T-helper 17 cell (primary cell): Measurements from ENCODE around the gene OR2D2. TPM values are rescaled to one million over a fixed set of nuclear protein-coding genes. Genes with fewer than 3 reads are reported as not detected.
"Not testable (repeated sequence)": the region's sequence is repeated elsewhere in the genome, so short reads cannot be mapped to it uniquely, and the experiment has no call there.

Experiments used
- ATAC-seq: fragments of 150-1000 bp; cut with Tn5 transposase; 2 replicates; pipeline ENCODE4 v1.10.0; 2021; ENCODE audit warnings: mild to moderate bottlenecking, moderate library complexity
- DNase-seq, 3 donors: peaks; one replicate each; pipeline versions ENCODE4 v3.0.0 to v3.0.0-alpha.2; 2020 to 2021
- H3K9me3 ChIP-seq: one replicate; pipeline ENCODE4 v1.7.0; 2013; ENCODE audit warnings: low read length, mild to moderate bottlenecking; ENCODE audit not compliant: control insufficient read depth, poor library complexity, severe bottlenecking
- H3K27ac Mint-ChIP-seq: one replicate; pipeline ENCODE4 v1.8.0; 2022; ENCODE audit warnings: mild to moderate bottlenecking, moderate library complexity, mixed read lengths
- H3K27me3 Mint-ChIP-seq: one replicate; pipeline ENCODE4 v1.8.0; 2022; ENCODE audit warnings: mixed read lengths
- H3K36me3 Mint-ChIP-seq: one replicate; pipeline ENCODE4 v1.8.0; 2022; ENCODE audit warnings: low read depth, mixed read lengths
- H3K4me1 Mint-ChIP-seq: one replicate; pipeline ENCODE4 v1.8.0; 2022; ENCODE audit warnings: mild to moderate bottlenecking, mixed read lengths
- H3K4me3 Mint-ChIP-seq: one replicate; pipeline ENCODE4 v1.8.0; 2022; ENCODE audit warnings: mild to moderate bottlenecking, moderate library complexity, mixed read lengths
- total RNA-seq, 4 donors: library from RNA in 2 of 4; stranded (reverse) in 2 of 4; gene quantifications; one replicate each; pipeline ENCODE4 v1.2.3 and lab custom pipeline; 2022 to 2026

The OR2D2 gene
- total RNA-seq, 2 donors from 2014 or later = not detected

DNA sequence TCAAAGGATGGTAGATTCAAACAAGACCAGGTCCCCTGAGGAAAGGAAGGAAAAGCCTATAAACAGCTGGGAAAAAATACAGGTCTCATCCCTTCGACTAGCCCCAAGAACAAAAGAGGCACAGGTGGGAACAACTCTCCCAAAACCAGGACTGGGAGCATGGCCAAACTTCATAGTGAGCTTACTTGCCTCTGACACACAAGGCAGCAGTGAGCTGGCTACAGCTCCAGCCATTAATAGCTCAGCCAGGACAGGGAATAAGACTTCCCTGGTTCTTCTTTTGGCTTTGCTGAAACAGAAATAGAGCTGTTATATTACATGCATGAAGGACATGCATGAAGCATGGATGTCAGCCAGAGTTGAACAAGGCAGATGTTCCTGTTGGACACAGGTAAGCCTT, 29.3 kb downstream of the OR2D2 start, which contains the start of gene OR10A2:
OR10A2 (plus strand) TSS at position 97 of the 400 bp plus-strand sequence. CDS start 6,698 bp downstream, outside the sequence.
- Mint-ChIP-seq H3K27ac (no peak within 1 kb of the TSS), H3K27me3 (peaks cover 5% of the 10 kb centered on the region), H3K4me3 (no peak within 1 kb of the TSS), H3K36me3 (no peaks in the 10 kb centered on the region), H3K4me1 (no peaks in the 10 kb centered on the region)
- no peaks in the 10 kb centered on the region for H3K9me3 ChIP-seq
- no peak for ATAC-seq
- DNase-seq = no peak

DNA sequence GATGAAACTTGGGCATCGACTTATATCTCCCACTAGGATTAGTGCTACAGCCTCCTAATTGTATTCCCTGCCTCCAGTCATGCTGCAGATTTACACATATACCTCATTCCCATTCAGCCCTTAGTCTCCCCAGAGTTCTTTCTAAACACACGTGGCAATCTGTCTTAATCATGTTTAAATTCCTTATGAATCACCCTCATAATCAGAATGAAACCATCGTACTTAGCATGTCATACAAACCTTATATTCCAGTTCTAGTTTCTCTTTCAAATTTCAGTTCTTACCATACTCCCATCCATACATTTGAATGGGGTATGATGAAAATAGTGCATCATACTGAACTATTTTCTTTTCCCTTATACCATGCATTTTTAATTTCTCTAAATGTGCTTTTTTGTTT, 35.4 kb downstream of the OR2D2 start:
- ATAC-seq (no peak), DNase-seq (no peak)
- H3K4me3 Mint-ChIP-seq = no peak overlapping the region
- H3K27ac Mint-ChIP-seq = no peak overlapping the region
- H3K36me3 Mint-ChIP-seq = no peaks in the 10 kb centered on the region
- H3K27me3 Mint-ChIP-seq = peaks cover 5% of the 10 kb centered on the region
- H3K9me3 ChIP-seq = no peaks in the 10 kb centered on the region
- H3K4me1 Mint-ChIP-seq = no peaks in the 10 kb centered on the region

DNA sequence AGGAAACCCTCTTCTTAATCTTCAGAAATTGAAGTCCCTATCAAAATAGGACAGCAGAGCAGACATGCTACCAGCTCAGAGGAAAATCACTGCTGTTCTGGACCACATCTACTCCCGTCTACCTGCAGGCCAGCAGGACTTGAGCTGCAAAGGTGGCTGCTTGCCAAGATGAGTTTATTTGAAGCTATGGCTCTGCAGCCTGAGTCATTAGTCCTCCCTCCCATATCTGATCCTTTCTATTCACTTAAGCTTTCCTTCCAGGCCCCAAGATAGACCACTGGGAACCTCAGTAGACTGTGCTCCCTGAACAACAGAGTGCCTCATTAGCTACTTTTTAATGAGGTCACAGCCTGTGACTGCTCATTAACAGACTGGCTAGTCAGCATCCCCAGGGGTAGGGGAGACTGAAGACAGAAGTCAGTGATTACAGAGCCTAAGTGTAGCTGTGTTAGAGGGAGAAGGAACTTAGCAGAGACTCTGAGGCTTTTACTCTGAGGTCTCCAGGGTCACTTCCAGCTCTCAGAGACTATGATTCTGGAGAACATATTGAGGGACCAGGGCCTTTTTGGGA, 36.2 kb downstream of the OR2D2 start:
- Mint-ChIP-seq H3K4me1 (no peaks in the 10 kb centered on the region), H3K27me3 (peaks cover 5% of the 10 kb centered on the region), H3K27ac (no peak overlapping the region), H3K36me3 (no peaks in the 10 kb centered on the region), H3K4me3 (no peak overlapping the region)
- no peak for DNase-seq
- ATAC-seq = no peak
- no peaks in the 10 kb centered on the region for H3K9me3 ChIP-seq

DNA sequence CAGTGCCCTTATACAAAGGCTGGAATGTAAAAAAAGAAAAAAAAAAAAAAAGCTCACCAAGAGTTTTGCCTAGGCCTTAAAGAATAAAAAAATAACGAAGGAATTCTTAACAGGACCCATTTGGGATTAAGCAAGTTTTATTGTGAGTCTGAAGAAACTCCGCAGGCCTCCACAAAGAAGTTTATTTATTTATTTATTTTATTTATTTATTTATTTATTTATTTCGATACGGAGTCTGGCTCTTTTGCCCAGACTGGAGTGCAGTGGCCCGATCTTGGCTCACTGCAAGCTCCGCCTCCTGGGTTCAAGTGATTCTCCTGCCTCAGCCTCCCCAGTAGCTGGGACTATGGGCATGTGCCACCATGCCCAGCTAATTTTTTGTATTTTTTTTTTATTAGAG, 37.5 kb downstream of the OR2D2 start:
- not testable (repeated sequence) for H3K27me3 Mint-ChIP-seq, H3K4me3 Mint-ChIP-seq, H3K27ac Mint-ChIP-seq, ATAC-seq, H3K4me1 Mint-ChIP-seq, H3K9me3 ChIP-seq, DNase-seq, H3K36me3 Mint-ChIP-seq

DNA sequence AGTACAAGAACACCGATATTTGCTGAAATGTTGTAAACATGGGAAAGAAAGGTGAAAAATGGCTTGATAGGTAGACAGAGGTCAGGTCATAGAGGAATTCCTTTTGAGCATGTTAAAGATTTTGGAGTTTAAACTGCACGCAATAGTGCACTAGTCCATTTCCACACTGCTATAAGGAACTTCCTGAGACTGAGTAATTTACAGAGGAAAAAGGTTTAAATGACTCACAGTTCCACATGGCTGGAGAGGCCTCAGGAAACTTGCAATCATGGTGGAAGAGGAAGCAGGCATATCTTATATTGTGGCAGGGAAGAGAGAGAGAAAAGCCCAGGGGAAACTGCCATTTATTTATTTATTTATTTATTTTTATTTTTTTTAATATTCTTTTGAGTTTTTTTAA, 41.8 kb downstream of the OR2D2 start:
- Mint-ChIP-seq H3K27me3 (peaks cover 15% of the 10 kb centered on the region), H3K27ac (no peak overlapping the region), H3K4me1 (no peaks in the 10 kb centered on the region), H3K4me3 (no peak overlapping the region), H3K36me3 (no peaks in the 10 kb centered on the region)
- no peak for ATAC-seq
- no peaks in the 10 kb centered on the region for H3K9me3 ChIP-seq
- DNase-seq = no peak

DNA sequence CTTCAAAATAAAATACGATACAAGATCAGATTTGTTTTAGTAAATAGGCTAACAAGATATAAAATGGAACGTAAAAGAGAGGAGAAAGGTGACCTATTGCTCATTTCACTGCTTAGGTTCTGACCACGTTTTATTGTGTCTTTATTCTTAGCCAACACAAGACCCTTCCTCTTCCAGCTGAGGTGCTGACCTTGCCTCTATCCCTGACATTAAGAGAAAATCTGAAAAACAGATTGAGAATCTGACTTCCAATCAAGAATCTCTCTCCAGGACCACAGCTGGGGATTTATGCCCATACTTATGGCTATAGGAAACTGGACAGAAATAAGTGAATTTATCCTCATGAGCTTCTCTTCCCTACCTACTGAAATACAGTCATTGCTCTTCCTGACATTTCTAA, 46.9 kb downstream of the OR2D2 start, which contains the start of gene OR10A5:
OR10A5 (plus strand) TSS at position 301 of the 400 bp plus-strand sequence; CDS start at position 301, 0 bp downstream.
- DNase-seq (no peak), ATAC-seq (no peak)
- peaks cover 2% of the 10 kb centered on the region for H3K36me3 Mint-ChIP-seq
- no peak within 1 kb of the TSS for H3K27ac Mint-ChIP-seq
- peaks cover 31% of the 10 kb centered on the region for H3K27me3 Mint-ChIP-seq
- no peaks in the 10 kb centered on the region for H3K9me3 ChIP-seq
- H3K4me3 Mint-ChIP-seq = no peak within 1 kb of the TSS
- H3K4me1 Mint-ChIP-seq = no peaks in the 10 kb centered on the region

DNA sequence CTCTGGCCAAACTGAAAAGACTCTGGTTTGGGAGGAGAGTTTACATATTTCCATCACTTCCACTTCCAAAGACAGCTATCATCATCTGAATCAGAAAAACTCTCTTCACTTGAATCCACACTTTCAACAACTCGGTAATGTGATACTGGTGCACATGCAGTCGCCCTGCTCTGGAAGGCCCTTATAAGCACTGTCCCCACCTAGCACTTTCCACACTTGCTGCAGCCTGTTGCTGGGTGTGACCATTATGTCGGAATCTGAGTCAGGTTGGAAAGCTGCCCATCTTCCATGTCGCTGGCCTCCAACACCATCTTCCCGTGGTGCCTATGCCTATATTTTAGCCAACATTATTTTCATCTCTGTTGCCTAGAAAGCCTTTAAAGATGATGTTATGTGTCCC, 47.9 kb downstream of the OR2D2 start:
- DNase-seq (no peak), ATAC-seq (no peak)
- H3K27me3 Mint-ChIP-seq = peaks cover 31% of the 10 kb centered on the region
- H3K4me1 Mint-ChIP-seq = no peaks in the 10 kb centered on the region
- H3K9me3 ChIP-seq = no peaks in the 10 kb centered on the region
- H3K36me3 Mint-ChIP-seq = peaks cover 2% of the 10 kb centered on the region
- H3K4me3 Mint-ChIP-seq = no peak overlapping the region
- H3K27ac Mint-ChIP-seq = no peak overlapping the region

DNA sequence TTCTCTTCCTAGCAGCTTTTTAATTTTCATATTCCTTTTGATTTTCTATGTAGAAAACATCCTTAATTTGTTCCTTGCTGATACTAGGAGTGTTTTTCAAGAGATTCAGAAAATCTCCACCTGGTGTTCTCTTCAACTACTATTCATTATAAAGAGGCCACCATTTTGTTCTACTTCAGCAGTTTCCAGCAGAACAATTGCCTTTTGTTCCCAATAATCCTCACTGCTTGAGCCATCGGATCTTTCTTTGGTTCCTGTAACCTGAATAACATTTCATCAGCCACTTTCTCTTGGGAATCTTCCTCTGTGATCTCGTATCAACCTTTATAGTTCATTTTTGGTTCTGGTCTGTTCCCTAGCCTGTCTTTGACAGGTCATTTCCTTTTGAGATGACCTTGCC, 48.6 kb downstream of the OR2D2 start:
- peaks cover 2% of the 10 kb centered on the region for H3K36me3 Mint-ChIP-seq
- ATAC-seq (no peak), DNase-seq (no peak)
- no peak overlapping the region for H3K4me3 Mint-ChIP-seq
- no peaks in the 10 kb centered on the region for H3K4me1 Mint-ChIP-seq
- peaks cover 31% of the 10 kb centered on the region for H3K27me3 Mint-ChIP-seq
- H3K27ac Mint-ChIP-seq = no peak overlapping the region
- H3K9me3 ChIP-seq = no peaks in the 10 kb centered on the region

DNA sequence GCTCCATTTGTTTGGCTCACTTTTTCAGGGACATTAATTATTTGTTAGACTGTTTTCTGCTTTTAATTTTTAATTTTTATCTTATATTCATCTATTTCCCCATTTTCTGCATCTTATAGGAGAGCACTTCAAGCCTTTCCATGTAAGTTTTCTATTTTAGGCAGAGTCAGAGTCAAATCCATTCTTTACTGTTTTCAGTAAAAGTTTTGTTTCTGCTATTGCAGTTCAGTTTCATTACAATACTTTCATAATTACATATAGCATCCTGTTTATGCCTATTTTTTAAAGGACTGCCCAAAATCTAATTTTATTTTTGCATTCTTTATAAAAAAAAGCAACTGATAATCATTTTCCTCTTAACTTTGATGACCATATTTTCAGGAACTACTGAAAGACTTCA, 50.6 kb downstream of the OR2D2 start:
- DNase-seq = no peak
- no peak overlapping the region for H3K27ac Mint-ChIP-seq
- H3K4me1 Mint-ChIP-seq = no peaks in the 10 kb centered on the region
- peaks cover 28% of the 10 kb centered on the region for H3K27me3 Mint-ChIP-seq
- ATAC-seq = no peak
- no peak overlapping the region for H3K4me3 Mint-ChIP-seq
- H3K9me3 ChIP-seq = no peaks in the 10 kb centered on the region
- peaks cover 2% of the 10 kb centered on the region for H3K36me3 Mint-ChIP-seq

Other genes with a start within 250 kb of the OR2D2 start
- gene DCHS1, start 236.7 kb downstream of the OR2D2 start, total RNA-seq = 1 to 10 TPM; 1.8 to 8.0 TPM
- 10 to 100 TPM; 10.9 TPM for gene MRPL17, start 209.2 kb downstream of the OR2D2 start, total RNA-seq
- gene OR2AG2, start 120.5 kb downstream of the OR2D2 start, total RNA-seq = not detected
- gene OR2AG1, start 109.5 kb downstream of the OR2D2 start, total RNA-seq = not detected
- not detected for gene OR6A2, start 92.8 kb downstream of the OR2D2 start, total RNA-seq
- gene OR10A5, start 46.8 kb downstream of the OR2D2 start, total RNA-seq = not detected
- gene OR10A2, start 29.4 kb downstream of the OR2D2 start, total RNA-seq = not detected
- gene OR10A4, start 15.9 kb downstream of the OR2D2 start, total RNA-seq = not detected
- gene OR2D3, start 28.5 kb upstream of the OR2D2 start, total RNA-seq = not detected
- gene ZNF215, start 33.9 kb upstream of the OR2D2 start, total RNA-seq = not detected
- not detected for gene ZNF214, start 127.8 kb upstream of the OR2D2 start, total RNA-seq
- gene NLRP14, start 128.0 kb upstream of the OR2D2 start, total RNA-seq = not detected
- gene RBMXL2, start 196.5 kb upstream of the OR2D2 start, total RNA-seq = not detected